ENCODE measurements around the gene TLL2.
A peak's percentile ranks its signal among the peaks of the same experiment; 100 is the strongest.

Gene TLL2

DNA sequence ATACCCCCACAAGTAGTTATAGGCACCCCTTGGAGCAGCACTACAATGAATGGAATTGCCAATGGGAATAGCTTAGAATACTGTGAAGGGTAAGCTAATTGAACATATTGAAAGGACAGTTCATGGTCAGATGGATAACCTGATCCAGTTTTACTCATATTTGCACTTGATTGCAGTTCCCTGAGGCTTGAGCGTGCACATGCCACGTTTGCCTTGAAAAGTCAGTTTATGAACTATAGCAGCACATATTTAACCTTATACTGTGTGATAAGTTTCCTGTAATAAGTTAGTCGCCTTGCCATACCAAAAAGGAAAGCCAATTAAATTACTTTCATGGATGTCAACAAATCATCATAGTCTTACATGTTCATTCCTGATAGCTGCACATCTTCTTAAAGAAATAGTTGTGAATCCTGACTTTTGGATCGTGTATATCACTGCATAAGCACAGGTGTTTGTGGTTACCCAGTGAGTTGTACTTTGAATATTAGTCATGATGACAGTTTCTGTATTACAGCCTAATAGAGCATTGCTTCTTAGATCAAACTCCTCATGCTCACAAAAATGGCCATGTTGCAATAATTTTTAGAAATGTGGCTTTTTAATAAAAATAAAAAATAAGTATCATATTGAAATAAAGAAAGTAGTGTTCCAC lies 187.9 kb downstream of the TLL2 start:
- TF ChIP-seq POLR2A (IDR thresholded peaks at IDR 0.05; ENCODE audit: low read depth, low read length) (no peak), TAF1 (IDR thresholded peaks at IDR 0.05; ENCODE audit: borderline replicate concordance, low read depth, low read length) (no peak), POLR2AphosphoS5 (IDR thresholded peaks at IDR 0.05; ENCODE audit: low read depth, low read length) (no peak)
- peak; percentile 95 for FAIRE-seq
- DNase-seq (ENCODE audit: insufficient read length) = no peak

- TF ChIP-seq TAF1 (IDR thresholded peaks at IDR 0.05; ENCODE audit: borderline replicate concordance, low read depth, low read length) (no peak), POLR2AphosphoS5 (IDR thresholded peaks at IDR 0.05; ENCODE audit: low read depth, low read length) (no peak), POLR2A (IDR thresholded peaks at IDR 0.05; ENCODE audit: low read depth, low read length) (no peak)
- FAIRE-seq (peak; percentile 76), DNase-seq (ENCODE audit: insufficient read length) (no peak)
Measured at GRCh38 chr10:96324447-96324846, 189.3 kb downstream of the TLL2 start.

- no peak for FAIRE-seq
- no peak for DNase-seq (ENCODE audit: insufficient read length)
- TF ChIP-seq POLR2A (IDR thresholded peaks at IDR 0.05; ENCODE audit: low read depth, low read length) (no peak), TAF1 (IDR thresholded peaks at IDR 0.05; ENCODE audit: borderline replicate concordance, low read depth, low read length) (no peak), POLR2AphosphoS5 (IDR thresholded peaks at IDR 0.05; ENCODE audit: low read depth, low read length) (no peak)
Measured at GRCh38 chr10:96322275-96322674, 191.5 kb downstream of the TLL2 start.

DNA sequence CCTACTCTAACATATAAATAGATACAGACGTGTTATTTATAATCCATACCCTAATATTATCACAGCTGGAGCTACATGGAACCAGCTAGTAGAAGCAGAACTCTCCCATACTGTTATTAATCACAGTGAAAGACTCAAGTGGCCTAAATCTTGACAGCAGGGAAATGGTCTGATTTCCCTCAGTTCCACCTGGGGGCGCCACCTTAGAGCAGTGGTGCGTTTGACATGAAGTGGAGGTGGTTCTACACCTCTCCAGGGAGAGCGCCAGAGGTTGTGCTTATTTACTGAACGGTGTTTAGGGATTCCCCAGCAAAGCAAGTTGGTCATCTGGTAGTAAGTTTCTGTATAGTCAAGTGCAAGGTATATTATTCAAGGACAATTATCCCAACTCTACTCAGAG lies 191.9 kb downstream of the TLL2 start:
- FAIRE-seq (no peak), DNase-seq (ENCODE audit: insufficient read length) (no peak)
- TF ChIP-seq POLR2A (IDR thresholded peaks at IDR 0.05; ENCODE audit: low read depth, low read length) (no peak), TAF1 (IDR thresholded peaks at IDR 0.05; ENCODE audit: borderline replicate concordance, low read depth, low read length) (no peak), POLR2AphosphoS5 (IDR thresholded peaks at IDR 0.05; ENCODE audit: low read depth, low read length) (no peak)

GRCh38 chr10:96319754-96320474 lies 193.8 kb downstream of the TLL2 start:
- TF ChIP-seq TAF1 (IDR thresholded peaks at IDR 0.05; ENCODE audit: borderline replicate concordance, low read depth, low read length) = no peak
- no peak for TF ChIP-seq POLR2A (IDR thresholded peaks at IDR 0.05; ENCODE audit: low read depth, low read length)
- no peak for TF ChIP-seq POLR2AphosphoS5 (IDR thresholded peaks at IDR 0.05; ENCODE audit: low read depth, low read length)
- DNase-seq (ENCODE audit: insufficient read length) = no peak
- FAIRE-seq = peak; percentile 40

- FAIRE-seq = no peak
- TF ChIP-seq POLR2AphosphoS5 (IDR thresholded peaks at IDR 0.05; ENCODE audit: low read depth, low read length) = no peak
- TF ChIP-seq POLR2A (IDR thresholded peaks at IDR 0.05; ENCODE audit: low read depth, low read length) = no peak
- TF ChIP-seq TAF1 (IDR thresholded peaks at IDR 0.05; ENCODE audit: borderline replicate concordance, low read depth, low read length) = no peak
- DNase-seq (ENCODE audit: insufficient read length) = no peak
Measured at GRCh38 chr10:96317067-96317833, 196.5 kb downstream of the TLL2 start.

All from GM12892 (cell line).